OCI-LY7 (cell line): ENCODE data around the gene CAMK1G. TPM values are rescaled to one million over a fixed set of nuclear protein-coding genes. Genes with fewer than 3 reads are reported as not detected.

ENCODE experiments used
- BruUV-seq: library from RNA; stranded (reverse); fragments of 400-500 nt; replicated peaks from 2 replicates; lab custom pipeline; 2021; lab: Mats Ljungman, UMichigan
- CTCF ChIA-PET: fragments of 300-600 bp; sonication (Branson Sonifier 250); formaldehyde crosslinking; loops from one replicate; lab custom pipeline; 2022; ENCODE audit warnings: antibody characterized with exemption; ENCODE audit not compliant: unreplicated experiment; lab: Charles Lee
- POLR2A ChIA-PET: fragments of 300-600 bp; sonication (Branson Sonifier 250); formaldehyde crosslinking; loops from one replicate; lab custom pipeline; 2022; ENCODE audit warnings: antibody characterized with exemption; lab: Charles Lee
- DNase-seq: peaks from one replicate; pipeline ENCODE4 v3.0.0-alpha.2; 2015; ENCODE audit warnings: low spot score
- H2AFZ ChIP-seq: fragments of 200-600 bp; sonication (generic), shearing (Covaris generic); 2 replicates; pipeline ENCODE4 v1.6.1; 2014; ENCODE audit warnings: mild to moderate bottlenecking, antibody characterized with exemption, low read length, moderate library complexity
- H3K27ac ChIP-seq: fragments of 200-600 bp; sonication (generic); 2 replicates; pipeline ENCODE4 v1.5.1; 2014; ENCODE audit warnings: mixed run types, low read depth, mild to moderate bottlenecking, moderate library complexity, low read length, inconsistent platforms; ENCODE audit not compliant: poor library complexity, severe bottlenecking
- H3K36me3 ChIP-seq: fragments of 200-600 bp; sonication (generic); 2 replicates; pipeline ENCODE4 v1.6.1; 2014; ENCODE audit warnings: mild to moderate bottlenecking, antibody characterized with exemption, low read length, moderate library complexity, mixed read lengths; ENCODE audit not compliant: insufficient read depth
- H3K4me1 ChIP-seq: fragments of 200-600 bp; sonication (generic); 2 replicates; pipeline ENCODE4 v1.5.1; 2014; ENCODE audit warnings: mild to moderate bottlenecking, low read length; ENCODE audit not compliant: insufficient read depth, poor library complexity, severe bottlenecking
- H3K4me2 ChIP-seq: fragments of 200-600 bp; sonication (generic); 2 replicates; pipeline ENCODE4 v1.6.1; 2014; ENCODE audit warnings: mild to moderate bottlenecking, low read length
- H3K4me3 ChIP-seq: fragments of 200-600 bp; sonication (generic); 2 replicates; pipeline ENCODE4 v1.5.1; 2014; ENCODE audit warnings: mild to moderate bottlenecking, low read depth, low read length; ENCODE audit not compliant: poor library complexity, severe bottlenecking
- H3K79me2 ChIP-seq: fragments of 200-600 bp; sonication (generic); 2 replicates; pipeline ENCODE4 v1.6.1; 2016; ENCODE audit warnings: low read depth, mild to moderate bottlenecking, low read length, moderate library complexity, mixed read lengths; ENCODE audit not compliant: insufficient read depth
- H3K9me2 ChIP-seq: fragments of 200-600 bp; sonication (generic); 2 replicates; pipeline ENCODE4 v1.6.1; 2016; ENCODE audit warnings: mild to moderate bottlenecking, low read length, mixed read lengths; ENCODE audit not compliant: insufficient read depth
- H3K9me3 ChIP-seq: fragments of 200-600 bp; sonication (generic); 2 replicates; pipeline ENCODE4 v1.6.1; 2014; ENCODE audit warnings: mild to moderate bottlenecking, mixed run types, low read length, mixed read lengths
- H4K20me1 ChIP-seq: fragments of 200-600 bp; sonication (generic); 2 replicates; pipeline ENCODE4 v1.6.1; 2014; ENCODE audit warnings: mild to moderate bottlenecking, antibody characterized with exemption, low read length, moderate library complexity, mixed read lengths; ENCODE audit not compliant: insufficient read depth
- CTCF ChIP-seq: fragments of 200-600 bp; sonication (generic); conservative IDR thresholded peaks from 2 replicates; pipeline ENCODE4 v1.5.1; 2014; ENCODE audit warnings: mild to moderate bottlenecking, antibody characterized with exemption, low read length, moderate library complexity, mixed read lengths
- EZH2phosphoT487 ChIP-seq: fragments of 200-600 bp; sonication (generic); IDR thresholded peaks from 2 replicates; pipeline ENCODE4 v1.6.1; 2018; ENCODE audit warnings: low read depth, borderline replicate concordance, mild to moderate bottlenecking, mixed run types, antibody characterized with exemption, low read length, moderate library complexity, mixed read lengths
- intact Hi-C: fragments of 100-400 bp; cut with micrococcal nuclease; formaldehyde crosslinking; loops from one replicate; pipeline ENCODE4 v1.10.0; 2022; ENCODE audit not compliant: unreplicated experiment
- total RNA-seq, 2 experiments: library from RNA; depleted of rRNA in 1 of 2; stranded (reverse); fragments of >200 nt in 1 of 2; shearing (Covaris generic) in 1 of 2; gene quantifications; 2 replicates each; pipeline ENCODE4 v1.2.3, GENCODE V29; 2014 to 2022

Gene CAMK1G
- total RNA-seq, 2 experiments from 2014 or later: not detected

GRCh38 chr1:209613400-209614150 lies 30.1 kb downstream of the CAMK1G start:
- intact Hi-C loops: no loop called here
- Histone ChIP-seq H3K4me3 (no peak overlapping the region), H3K36me3 (no peaks in the 10 kb centered on the region), H3K9me3 (no peaks in the 10 kb centered on the region), H3K79me2 (no peaks in the 10 kb centered on the region), H2AFZ (no peak overlapping the region), H3K4me1 (no peaks in the 10 kb centered on the region), H3K27ac (no peak overlapping the region), H3K4me2 (no peak overlapping the region), H4K20me1 (no peaks in the 10 kb centered on the region), H3K9me2 (no peaks in the 10 kb centered on the region)
- BruUV-seq: no TSS peak
- TF ChIP-seq CTCF: no peak
- no peak for TF ChIP-seq EZH2phosphoT487
- POLR2A ChIA-PET: no interaction called here
- CTCF ChIA-PET: no interaction called here
- no peak for DNase-seq

GRCh38 chr1:209614151-209614420 lies 30.6 kb downstream of the CAMK1G start:
- H3K27ac ChIP-seq: no peak overlapping the region
- no peak overlapping the region for H2AFZ ChIP-seq
- H3K4me1 ChIP-seq: no peaks in the 10 kb centered on the region
- no peak overlapping the region for H3K4me3 ChIP-seq
- H3K4me2 ChIP-seq: no peak overlapping the region
- ChIA-PET POLR2A (no interaction called here), CTCF (no interaction called here)
- no peaks in the 10 kb centered on the region for H3K9me2 ChIP-seq
- no peak for TF ChIP-seq EZH2phosphoT487
- TF ChIP-seq CTCF: no peak
- no peaks in the 10 kb centered on the region for H4K20me1 ChIP-seq
- intact Hi-C loops: no loop called here
- DNase-seq: no peak
- no peaks in the 10 kb centered on the region for H3K9me3 ChIP-seq
- no peaks in the 10 kb centered on the region for H3K79me2 ChIP-seq
- H3K36me3 ChIP-seq: no peaks in the 10 kb centered on the region
- no TSS peak for BruUV-seq

GRCh38 chr1:209614906-209615305 lies 31.4 kb downstream of the CAMK1G start:
- Histone ChIP-seq H4K20me1 (no peaks in the 10 kb centered on the region), H3K79me2 (no peaks in the 10 kb centered on the region), H3K4me1 (no peaks in the 10 kb centered on the region), H2AFZ (no peak overlapping the region), H3K9me3 (no peaks in the 10 kb centered on the region), H3K27ac (no peak overlapping the region), H3K9me2 (no peaks in the 10 kb centered on the region), H3K36me3 (no peaks in the 10 kb centered on the region), H3K4me3 (no peak overlapping the region), H3K4me2 (no peak overlapping the region)
- TF ChIP-seq EZH2phosphoT487 (no peak), CTCF (no peak)
- DNase-seq: no peak
- no TSS peak for BruUV-seq
- ChIA-PET POLR2A (no interaction called here), CTCF (no interaction called here)
- intact Hi-C loops: no loop called here
